Right lung (tissue), 10 donors: Measurements from ENCODE around the gene STAC3. TPM values are rescaled to one million over a fixed set of nuclear protein-coding genes. Genes with fewer than 3 reads are reported as not detected.
"Not testable (repeated sequence)": the region's sequence is repeated elsewhere in the genome, so short reads cannot be mapped to it uniquely, and the experiment has no call there.

Experiments
- DNase-seq, 2 donors: peaks; one replicate each; pipeline ENCODE4 v3.0.0-alpha.2; 2013
- long read RNA-seq, 8 donors: transcript quantifications; one replicate each; lab custom pipeline, GENCODE V29; 2026
- polyA plus RNA-seq, 5 donors: library from polyadenylated mRNA; unstranded; fragments of 120-200 nt; gene quantifications; one replicate each; pipeline versions ENCODE4 v1.2.1 to v1.2.3, GENCODE V29; 2013; ENCODE audit warnings: inconsistent platforms in 1 of 5, low replicate concordance in 1 of 5; ENCODE audit not compliant: insufficient read length in 5 of 5, insufficient read depth in 1 of 5

STAC3 gene
- polyA plus RNA-seq = 10 to 100 TPM in 1 of 5 donors, 1 to 10 TPM in 4; 2.9 to 20.8 (median 4.3) TPM
- long read RNA-seq, donor 1 = 0 reads
- long read RNA-seq, donor 2, partial matches to known transcripts = 50 of 51 reads
- long read RNA-seq, donor 2, other reads (novel, unspliced or antisense) = 0 of 51 reads
- long read RNA-seq, donor 3 = 0 reads
- long read RNA-seq, donor 4 = 0 reads
- long read RNA-seq, donor 5 = 0 reads
- long read RNA-seq, donor 6 = 0 reads
- long read RNA-seq, donor 7 = 0 reads
- long read RNA-seq, donor 8 = 0 reads

DNA sequence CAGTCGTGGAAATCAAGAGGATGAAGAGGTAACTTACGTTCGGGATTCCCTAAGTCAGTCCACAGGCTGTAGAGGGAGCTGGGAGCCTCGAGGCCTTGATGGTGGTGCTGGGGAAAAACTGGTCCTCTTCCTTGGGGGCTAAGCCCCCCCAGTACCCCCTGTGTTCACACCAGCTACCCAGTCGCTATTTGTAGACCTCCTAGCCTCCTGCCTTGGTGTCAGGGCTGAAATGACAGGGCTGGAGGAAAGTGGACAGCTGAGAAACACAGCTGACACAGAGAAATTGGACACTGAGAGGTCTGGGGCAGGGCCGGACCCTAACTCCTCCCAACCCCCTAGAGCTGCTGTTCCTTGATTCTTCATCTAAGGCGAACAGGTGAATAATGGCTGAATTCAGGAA is at the start of gene STAC3:
Gene STAC3, minus strand, starts transcription at position 232 of the 400 bp plus-strand sequence. CDS start 1,551 bp downstream, outside the sequence.
- DNase-seq = no peak

DNA sequence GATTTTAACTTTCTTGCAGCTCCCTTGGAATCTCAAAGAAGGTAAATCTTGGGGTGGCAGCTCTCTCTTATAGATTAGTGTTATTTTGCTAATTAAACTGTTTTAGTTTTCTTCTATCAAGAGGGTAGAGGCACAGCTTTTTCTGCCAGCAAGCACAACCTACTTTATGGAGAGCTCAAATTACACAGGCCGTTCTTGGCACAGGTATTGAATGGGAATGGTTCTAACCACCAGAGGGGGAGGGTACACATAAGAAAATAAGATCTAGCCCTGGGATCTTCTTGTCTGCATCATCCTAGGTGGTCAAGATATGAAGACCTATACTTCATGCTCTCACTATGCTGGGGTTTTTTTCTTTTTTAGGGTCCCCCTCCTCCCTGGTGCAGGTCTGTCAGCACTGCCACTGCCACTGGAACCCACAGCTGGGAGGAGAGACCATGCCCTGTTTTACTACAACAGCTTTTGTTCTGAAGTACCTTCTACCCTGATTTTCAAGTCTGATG is 48.6 kb upstream of the STAC3 start:
- DNase-seq = no peak

DNA sequence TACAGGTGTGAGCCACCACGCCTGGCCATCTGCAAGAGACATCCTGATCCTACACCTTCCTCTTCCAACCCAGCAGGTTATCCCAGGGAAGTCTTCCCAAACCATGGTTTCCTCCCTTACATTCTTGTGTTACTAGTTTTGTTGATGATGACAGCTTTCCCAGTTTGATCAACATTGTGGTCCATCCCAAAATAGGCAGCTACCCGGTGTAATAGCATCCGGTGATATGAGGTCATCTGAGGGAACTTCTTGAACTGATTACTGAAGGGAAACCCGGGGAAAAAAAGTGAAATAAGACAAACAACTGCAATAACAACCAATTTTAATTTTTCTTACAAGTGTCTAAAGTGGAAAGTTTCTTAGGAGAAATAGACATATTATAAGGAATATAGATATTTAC is 45.3 kb upstream of the STAC3 start:
- no peak for DNase-seq

GRCh38 chr12:57282073-57282472 is 31.1 kb upstream of the STAC3 start:
- DNase-seq = not testable (repeated sequence)

GRCh38 chr12:57280211-57281062 is 29.4 kb upstream of the STAC3 start:
- DNase-seq = no peak

- DNase-seq = no peak
Observed at GRCh38 chr12:57278465-57279381, 27.7 kb upstream of the STAC3 start.

DNA sequence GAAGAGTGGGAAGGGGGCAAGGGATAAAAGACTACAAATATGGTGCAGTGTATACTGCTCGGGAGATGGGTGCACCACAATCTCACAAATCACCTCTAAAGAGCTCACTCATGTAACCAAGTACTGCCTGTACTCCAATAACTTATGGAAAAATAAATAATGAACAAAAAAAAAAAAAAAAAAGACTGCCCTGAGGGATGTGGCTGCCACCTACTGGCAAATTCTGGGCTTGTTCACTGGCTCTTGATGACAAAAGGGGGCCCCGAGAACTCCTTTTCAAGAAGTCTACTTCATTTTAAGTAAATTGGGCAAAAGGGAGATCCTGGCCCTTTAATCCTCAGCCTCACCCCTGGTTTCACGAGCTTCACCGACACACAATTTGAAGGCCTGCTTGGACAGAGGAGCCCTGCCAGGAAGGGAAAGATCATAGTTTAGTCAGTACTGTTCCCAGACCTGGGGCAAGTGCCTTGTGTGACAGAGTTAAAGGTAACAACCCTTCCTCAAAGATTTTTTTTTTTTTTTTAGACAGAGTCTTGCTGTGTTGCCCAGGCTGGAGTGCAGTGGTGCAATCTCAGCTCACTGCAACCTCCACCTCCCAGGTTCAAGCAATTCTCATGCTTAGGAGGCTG is 26.1 kb upstream of the STAC3 start:
- DNase-seq = no peak

- not testable (repeated sequence) for DNase-seq
Observed at GRCh38 chr12:57276233-57276632, 25.2 kb upstream of the STAC3 start.

DNA sequence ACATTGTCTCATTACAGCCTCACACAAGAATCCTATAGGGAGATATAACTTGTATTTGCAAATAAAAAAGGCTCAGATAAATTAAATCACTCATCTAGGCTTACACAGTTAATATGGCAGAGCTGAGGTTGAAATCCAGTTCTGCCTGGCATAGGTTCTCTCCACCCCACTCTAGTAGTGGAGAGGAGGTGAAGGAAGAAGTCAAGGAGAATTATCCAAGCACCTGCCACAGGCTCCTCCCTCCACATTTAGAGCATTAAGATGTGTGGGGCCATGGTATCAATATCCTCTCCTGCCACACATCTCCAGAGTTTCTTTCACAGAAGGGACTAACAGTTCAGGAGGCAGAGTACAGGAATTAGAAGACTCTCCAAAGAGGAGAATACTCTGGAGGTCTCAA is 22.5 kb upstream of the STAC3 start:
- DNase-seq = no peak

GRCh38 chr12:57272337-57273151 is 21.6 kb upstream of the STAC3 start:
- DNase-seq = no peak

DNA sequence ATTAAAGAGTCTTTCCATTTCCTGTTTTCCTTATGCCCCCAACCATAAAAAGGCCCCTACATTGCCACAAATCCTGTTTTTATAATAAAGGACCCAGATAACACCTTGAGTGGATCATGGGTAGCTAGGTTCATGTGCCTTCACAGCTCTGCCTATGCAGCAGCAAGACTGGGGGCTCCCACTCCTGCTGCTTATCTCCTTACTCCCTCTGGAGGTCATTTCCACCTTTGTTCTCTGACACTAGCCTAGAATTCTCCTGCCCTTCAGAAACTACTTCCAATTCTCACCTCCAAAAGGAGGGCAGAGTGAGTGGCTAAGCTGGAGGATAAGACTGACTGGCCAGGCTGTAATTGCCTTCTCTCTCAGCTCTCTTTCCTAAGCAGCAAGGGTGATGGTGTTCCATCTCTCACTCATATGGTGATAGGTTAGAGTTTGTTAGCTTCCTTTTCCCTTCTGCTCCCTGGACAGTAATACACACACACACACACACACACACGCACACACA is 20.0 kb upstream of the STAC3 start:
- DNase-seq = no peak

DNA sequence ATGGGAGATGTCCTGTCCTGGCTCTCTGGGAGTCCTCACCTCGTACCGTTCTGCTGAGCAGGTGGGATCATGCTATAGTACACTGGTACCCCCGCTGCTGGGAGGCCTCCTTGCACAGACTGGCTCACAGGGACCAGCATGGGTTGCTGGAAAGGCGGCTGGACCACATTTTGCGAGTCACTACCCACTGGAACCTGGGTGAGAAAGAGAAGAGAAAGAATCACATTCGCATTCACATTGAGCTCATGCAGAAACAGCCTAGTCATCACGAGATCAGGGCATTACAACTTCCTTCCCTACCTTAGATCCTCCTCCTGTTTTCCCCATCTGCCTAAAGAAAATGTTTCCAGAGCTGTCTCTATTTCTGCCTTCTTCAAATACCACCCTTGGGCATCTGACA is 17.3 kb upstream of the STAC3 start:
- no peak for DNase-seq

DNA sequence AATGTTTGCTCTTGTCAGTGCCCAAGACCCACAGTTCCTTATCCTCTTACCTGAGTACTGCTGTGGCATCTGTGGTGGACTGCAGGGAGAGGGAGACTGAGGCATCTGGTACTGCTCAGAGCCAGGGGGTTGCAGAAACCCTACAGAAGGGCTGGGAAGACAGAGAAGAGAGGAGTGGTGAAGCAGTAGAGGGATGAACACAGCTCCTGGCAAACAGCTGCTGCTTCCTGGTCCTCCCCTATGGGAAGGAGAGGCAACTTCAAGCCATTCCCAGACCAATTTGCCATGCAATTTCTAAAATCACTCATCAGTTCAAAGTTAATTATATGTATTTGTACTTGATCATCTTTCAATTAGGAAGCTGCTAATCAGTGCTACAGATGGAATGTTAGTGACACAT is 15.7 kb upstream of the STAC3 start:
- DNase-seq = no peak

DNA sequence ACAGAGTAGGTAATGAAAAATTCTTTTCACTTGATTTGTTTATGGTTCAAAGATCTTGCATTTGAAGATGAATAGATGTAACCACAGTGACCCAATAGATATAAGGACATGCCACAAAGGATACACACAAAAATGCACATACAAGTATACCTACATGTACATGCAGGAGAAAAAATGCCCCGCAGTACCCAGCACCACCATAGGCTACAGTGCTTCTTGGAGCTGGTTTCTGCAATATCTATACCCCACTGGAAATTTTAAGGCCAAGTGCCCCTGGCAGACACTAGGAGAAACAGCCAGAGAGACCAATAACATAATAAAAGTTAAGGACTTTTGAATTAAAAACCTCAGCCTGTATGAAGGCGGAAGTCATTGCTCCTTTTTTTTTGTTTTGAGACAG is 12.1 kb upstream of the STAC3 start:
- no peak for DNase-seq

DNA sequence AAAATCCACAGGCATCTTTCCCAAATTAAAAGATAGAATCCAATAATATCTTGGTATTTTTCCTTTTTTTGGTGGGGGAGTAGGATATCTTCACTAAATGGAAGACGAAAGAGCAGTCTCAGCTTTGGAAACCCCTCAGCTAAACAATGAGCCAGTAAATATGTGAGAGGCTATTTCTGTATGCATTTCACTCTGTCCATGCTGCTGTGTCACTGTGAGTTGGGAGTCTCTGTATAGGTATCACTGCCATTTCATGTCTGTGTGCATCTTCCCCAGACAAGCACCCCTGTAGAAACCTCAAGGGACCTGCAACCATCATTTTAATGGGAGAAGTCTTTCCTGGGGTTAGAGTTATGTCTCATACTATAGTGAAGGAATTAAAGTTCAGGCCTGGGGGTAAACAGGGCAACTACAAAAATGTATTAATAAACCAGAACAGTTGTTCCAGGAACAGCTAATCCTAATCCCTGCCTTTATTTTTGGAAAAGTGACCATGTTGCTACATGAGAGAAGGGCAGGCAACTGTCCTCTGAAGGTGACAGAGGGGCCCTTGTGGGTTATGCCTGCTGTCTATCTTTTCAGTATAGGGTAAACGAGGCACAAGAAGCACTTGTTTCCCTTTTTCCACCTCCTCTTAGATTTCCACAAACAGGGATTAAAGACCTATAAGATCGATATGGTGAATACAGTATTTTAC is 11.3 kb upstream of the STAC3 start:
- no peak for DNase-seq

GRCh38 chr12:57261428-57261865 is 10.5 kb upstream of the STAC3 start:
- DNase-seq = no peak

- no peak for DNase-seq
Observed at GRCh38 chr12:57260366-57260765, 9.4 kb upstream of the STAC3 start.

GRCh38 chr12:57258977-57259970 is 8.3 kb upstream of the STAC3 start:
- DNase-seq = no peak
